GM21390 (cell line): ENCODE results near the gene RTL3.
"Not testable (repeated sequence)": the region's sequence is repeated elsewhere in the genome, so short reads cannot be mapped to it uniquely, and the experiment has no call there.

ENCODE experiments used
- ATAC-seq: cut with Tn5 transposase; IDR thresholded peaks from one replicate; pipeline ENCODE4 v1.9.1; 2021; ENCODE audit not compliant: unreplicated experiment

Gene RTL3, protein sequence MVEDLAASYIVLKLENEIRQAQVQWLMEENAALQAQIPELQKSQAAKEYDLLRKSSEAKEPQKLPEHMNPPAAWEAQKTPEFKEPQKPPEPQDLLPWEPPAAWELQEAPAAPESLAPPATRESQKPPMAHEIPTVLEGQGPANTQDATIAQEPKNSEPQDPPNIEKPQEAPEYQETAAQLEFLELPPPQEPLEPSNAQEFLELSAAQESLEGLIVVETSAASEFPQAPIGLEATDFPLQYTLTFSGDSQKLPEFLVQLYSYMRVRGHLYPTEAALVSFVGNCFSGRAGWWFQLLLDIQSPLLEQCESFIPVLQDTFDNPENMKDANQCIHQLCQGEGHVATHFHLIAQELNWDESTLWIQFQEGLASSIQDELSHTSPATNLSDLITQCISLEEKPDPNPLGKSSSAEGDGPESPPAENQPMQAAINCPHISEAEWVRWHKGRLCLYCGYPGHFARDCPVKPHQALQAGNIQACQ

DNA sequence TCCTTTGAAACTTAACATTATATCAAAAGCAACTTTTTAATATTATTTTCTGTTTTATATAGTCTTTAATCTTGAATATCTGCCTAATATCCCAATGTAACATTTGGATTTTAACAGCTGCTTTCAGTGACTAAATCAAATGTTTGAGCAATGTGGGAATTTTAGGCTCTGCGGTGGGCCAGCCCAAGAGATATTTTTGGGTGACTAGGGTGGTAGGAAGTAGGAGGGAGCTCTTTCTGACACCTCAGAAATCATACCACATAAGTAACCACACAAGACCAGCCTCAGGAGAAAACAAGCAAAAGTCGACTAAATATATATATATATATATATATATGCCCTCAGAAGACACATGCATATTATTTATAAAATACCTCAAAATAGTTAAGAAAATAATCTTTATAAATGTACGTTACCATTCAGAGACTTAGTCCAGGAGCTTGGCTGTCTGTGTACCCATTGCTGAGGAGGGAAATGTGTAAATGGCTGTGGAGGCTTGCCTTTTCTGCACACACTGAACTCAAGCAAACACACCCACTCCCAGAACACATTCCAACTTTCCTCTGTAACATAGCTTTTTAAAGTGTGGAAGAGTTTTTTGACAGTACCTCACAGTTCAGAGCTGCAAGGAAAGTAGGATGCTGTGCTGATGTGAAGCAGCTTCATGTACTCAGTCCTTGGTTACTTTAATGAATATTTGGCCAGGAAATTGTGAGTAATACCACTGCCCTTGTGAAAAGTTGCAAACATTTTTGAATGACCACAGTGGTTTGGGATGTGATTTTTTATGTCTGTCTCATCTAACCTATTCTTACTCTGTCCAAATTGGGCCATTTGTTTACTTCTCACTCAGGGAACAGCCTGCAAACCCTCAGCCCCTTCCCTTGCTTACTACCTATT lies at the start of gene RTL3:
TSS of gene RTL3 (minus strand) at position 484 of the 900 bp plus-strand sequence. CDS start 908 bp downstream, outside the sequence.
- ATAC-seq, result no peak

DNA sequence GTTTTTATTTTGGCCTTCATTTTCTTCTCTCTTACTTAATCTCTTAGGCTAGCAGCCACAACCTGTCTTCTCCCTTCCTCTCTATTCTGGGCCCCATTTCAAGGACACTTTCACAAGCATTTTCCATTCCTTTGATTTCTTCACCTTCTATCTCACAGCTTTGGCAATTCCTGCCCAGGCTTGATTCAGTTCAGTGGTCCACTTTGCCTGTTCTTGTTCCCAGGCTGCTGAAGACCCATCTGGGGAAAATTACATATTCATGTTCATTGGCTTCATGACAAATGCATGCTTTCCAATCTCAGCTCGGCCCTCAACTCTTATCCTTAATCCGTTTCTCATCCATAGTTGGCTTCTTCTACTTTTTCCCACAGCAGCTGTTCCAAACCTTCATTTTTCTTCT lies 49.7 kb upstream of the RTL3 start:
- ATAC-seq, result no peak

DNA sequence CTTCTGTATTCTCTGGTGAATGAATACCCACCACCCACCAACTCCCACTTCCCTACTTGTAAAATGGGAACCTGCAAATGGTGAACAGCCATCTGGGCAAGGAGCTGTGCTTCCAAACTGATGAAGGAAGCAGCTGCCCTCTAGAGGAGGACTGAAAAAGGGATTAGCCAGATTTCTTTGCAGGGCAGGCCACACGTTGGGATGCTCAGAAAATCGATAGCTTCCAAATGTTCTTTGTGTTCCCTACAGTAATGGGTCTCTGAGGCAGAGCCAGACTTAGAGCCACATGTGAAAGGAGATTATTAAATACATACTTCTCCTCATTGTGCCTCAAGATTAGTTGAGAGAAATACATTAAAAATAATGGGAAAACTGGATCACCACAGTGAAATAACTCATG lies 49.1 kb upstream of the RTL3 start:
- no peak for ATAC-seq

DNA sequence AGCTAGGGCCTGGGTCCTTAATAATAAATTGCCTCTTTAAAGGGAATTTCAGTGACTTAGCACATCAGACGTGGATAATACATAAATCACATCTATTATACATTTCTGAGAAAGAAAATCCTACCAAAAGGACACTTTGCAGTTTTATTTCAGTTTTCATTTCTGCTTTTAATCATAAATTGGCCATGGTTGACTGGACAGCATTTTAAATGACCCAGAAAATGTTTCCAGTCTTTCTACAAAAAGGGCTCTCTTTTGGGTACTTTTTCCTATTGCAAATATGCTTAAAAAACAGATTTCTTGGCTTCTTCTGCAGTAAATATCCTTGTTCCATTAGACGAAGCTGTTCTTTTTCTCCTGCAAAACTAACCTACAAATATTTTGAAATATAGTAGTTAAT lies 46.9 kb upstream of the RTL3 start:
- no peak for ATAC-seq

DNA sequence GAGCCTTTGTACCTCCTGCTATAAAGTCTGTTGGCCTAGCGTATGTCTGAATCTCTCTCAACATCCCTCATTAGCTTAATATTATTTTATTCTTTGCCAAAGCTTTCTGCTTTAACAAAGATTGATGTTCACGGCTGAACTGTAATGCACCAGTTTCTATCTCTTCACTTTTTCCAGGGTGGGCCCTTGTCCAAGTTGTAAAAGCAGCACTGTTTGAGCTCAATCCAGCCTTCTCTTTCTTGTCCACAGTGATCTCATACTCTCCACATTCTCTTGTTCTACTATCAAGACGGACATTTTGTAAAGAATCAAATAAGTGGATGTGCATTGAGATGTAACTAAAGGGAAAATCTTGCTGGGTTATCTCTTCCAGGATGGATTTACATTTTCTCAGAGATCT lies 34.4 kb upstream of the RTL3 start:
- no peak for ATAC-seq

DNA sequence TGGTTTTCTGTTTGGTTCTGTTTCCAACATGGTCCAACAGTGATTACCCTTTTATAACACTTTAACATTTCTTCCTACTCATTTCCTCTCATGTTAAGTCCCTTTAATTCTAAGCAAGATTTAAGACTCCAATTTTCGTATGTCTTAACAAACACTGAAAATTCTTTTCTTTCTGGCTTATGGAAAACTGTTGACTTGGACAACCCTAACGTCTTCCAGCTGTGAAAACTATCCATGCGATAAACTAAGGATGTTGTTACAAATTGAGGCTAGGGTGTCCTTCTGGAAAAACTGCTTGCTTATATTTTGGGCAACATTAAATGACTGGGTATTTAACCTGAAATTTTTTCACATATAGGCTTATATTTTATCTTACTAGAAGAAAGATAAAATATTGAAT lies 33.9 kb upstream of the RTL3 start:
- no peak for ATAC-seq

DNA sequence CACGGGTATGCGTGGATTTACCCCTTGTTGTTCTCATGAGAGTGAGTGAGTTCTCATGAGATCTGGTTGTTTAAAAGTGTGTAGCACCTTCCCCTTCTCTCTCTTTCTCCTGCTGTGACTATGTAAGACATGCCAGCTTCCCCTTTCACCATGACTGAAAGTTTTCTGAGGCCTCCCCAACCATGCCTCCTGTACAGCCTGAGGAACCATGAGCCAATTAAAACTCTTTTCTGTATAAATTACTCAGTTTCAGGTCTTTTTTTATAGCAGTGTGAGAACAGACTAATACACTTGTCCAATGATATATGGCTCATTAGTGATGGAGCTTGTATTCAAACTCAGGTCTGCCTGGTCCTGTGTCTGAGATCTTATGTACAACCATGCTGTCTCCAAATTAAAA lies 28.5 kb upstream of the RTL3 start:
- peak; percentile 98 for ATAC-seq

DNA sequence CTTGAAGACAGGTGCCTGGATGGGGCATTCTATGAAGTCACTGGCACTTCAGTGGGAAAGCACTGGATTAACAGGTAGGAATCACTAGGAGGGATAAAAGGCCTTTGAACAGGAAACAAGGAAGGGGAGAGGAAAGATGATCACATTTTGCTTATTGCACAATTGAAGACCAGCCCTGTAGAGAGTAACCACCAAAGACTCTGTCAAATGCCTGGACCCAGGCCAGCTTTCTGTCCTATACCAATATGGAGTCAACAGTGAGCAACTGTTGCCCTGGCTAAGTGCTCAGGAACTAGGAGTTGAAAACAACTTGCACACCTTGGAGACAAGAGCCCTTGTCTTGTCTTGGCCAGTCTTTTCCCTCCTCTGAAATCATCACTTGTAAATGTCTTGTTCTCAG lies 14.1 kb upstream of the RTL3 start:
- no peak for ATAC-seq

DNA sequence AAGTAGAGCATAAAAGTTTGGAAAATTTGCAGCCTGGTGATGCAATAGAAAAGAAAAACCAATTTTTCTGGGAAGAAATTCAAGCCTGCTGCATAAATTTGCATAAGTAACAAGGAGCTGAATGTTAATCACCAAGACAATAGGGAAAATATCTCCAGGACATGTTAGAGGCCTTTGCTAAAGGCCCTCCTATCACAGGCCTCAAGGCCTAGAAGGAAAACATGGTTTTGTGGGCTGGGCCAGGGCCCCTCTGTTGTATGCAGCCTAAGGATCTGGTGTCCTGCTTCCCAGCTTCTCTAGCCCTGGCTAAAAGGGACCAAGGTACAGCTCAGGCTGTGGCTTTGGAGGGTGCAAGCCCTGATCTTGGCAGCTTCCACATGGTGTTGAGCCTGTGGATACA lies 6.2 kb upstream of the RTL3 start:
- ATAC-seq, result no peak

DNA sequence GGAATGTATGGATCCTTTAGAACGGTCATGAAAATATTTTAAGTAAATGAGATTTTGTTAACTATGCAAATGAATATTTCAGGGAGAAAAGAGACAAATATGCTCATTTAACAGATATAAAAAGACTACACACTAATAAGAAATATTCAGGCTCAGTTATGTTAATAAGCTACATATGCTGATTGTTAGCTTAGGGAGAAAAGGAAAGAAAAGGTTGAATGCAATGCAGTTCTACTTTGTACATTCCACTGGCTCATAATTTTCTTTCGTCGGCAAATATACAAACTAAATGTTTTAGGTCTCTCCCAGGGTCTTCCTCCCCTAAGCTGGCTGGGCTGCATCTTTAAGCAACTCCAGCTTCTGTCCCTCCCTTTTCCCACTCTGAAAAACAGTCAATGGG lies 2.7 kb upstream of the RTL3 start:
- no peak for ATAC-seq

DNA sequence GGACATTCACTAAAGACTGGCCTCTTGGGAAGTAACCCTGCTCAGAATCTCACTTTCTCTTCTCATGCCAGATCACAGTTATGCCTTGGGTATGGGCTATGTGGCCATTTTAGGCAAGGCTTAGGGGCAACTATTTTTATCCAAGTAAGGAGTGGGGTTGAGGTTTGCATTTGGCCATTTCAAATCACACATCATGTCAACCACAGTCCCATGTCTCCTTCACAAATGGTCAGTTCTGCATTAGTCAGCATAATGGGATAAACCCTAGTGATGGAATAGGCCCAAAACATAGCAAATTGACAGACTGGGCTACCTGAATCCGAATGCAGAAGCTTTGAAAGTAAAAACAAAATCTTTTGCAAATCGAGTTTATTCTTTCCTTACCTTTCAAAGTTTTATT lies 827 bp upstream of the RTL3 start:
- ATAC-seq, result no peak

DNA sequence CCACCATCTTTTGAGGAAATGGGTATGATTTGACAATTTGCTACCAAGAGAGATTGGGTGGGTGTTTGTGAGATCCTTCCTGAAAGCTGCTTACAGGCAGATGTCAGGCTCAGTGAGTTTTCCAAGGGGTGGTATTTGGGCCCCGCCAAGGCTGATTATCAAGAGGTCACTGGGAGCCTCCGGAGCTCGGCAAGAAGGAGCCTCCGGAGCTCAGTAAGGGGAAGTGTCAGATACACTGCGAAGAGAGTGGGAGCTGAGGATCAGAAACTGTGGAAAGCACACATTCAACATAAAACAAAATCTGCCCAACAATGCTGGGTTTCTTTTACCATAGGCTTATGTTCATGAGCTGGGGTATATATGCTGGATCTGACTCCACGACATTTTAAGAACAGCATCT lies 714 bp downstream of the RTL3 start:
- ATAC-seq, result no peak

DNA sequence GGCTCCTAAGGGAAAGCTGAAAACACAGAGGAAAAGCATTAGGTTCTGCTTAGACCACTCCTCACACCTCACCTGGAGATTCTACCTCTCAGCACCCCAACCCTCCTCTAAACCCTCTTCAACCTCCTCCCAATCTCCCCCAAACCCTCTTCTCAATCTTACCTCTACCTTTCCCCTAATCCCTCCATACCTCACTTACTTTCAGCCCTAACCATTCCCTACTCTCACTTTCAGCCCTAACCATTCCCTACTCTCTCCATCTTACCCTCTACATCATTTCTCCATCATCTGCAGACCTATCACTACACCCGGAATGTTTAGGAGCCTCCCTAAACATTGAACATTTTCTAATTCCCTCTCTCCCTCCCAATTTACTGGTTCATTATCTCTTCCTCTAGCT lies 3.5 kb downstream of the RTL3 start:
- no peak for ATAC-seq

DNA sequence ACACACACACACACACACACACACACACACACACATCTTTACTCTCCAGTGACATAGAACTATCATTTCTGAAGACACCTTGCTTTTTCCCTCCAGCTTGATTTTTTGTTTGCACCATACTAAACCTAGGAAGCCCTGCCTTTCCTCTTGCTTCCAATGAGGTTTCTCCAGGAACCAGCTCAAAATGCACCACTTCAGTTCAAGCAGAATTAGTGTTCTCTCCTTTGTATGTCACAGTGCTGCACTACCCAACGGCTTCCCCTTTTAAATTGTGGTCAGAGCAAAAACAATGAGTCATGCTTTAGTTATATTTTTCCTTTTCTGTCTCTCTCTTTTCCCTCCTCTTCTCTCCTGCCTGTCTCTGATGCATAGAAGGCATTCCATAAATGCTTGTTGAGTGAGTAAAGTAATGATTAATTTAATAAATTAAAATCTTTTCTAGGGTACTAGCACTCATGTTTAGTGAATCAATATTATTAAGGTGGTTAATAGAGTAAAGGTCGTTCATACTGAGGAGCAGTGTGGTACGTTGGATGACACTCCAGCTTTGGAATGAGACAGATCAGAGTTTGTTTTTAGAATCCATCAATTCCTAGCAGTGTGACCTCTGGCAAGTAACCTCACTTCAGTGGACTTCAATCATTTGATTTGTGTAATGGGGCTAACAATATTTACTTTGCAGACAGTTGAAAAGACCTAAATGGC lies 5.9 kb downstream of the RTL3 start:
- peak; percentile 48 for ATAC-seq

DNA sequence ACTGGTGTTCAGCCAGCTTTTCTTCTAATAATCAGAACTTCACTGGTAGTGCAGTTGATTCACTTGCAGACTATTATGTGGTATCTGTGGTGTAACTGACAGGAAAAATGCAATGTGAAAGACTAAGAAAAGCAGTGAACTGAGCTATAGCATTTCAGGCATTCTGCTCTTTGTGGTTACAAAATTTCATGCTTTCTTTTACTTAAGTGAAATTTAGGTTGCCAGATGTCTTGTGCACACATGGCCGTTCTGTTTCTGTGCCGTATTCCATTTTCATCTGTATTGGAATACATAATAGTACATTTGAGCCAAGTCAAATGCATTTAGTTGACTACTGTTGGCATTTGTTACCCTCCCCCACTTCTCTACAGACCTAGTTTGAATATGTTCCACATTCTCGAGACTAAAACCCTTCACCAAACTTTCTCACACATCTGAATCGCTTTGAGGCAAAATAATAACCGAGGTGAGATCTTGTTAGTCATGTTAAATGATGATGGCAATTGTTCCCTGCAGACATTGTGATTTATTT lies 8.2 kb downstream of the RTL3 start:
- ATAC-seq, result peak; percentile 88

DNA sequence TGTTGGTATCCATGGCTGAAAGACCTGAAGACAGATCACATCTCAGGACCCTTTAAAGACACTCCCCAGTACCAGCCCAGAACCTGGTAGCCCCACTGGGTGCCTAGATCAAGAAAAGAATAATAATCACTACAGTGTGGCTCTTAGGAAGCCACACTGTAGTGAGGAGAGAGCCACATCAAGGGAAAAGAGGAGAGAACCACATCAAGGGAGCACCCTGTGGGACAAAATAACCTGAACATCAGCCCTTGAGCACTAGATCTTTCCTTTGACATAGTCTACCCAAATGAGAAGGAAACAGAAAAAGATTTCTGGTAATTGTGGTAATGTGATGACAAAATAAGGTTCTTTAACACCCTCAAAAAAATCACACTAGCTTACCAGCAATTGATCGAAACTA lies 15.3 kb downstream of the RTL3 start:
- ATAC-seq, result no peak

DNA sequence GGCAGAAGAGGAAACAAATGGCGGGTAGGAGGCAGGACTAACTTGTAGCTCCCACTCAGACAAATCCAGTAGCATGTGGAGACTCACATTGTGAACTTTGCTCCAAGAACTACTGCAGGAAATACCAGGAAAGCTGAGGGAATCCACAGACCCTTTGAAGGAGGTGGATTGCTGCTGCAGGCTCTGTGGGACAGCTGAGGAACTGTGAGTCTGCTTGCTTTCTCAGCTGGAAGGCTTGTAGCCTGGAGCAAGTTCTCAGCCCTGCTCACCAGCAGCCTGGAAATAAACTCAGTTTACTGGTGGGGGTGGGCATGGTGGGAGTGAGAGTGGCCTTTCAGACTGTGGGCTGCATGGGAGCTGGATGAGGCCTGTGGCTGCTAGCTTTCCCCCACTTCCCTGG lies 16.0 kb downstream of the RTL3 start:
- no peak for ATAC-seq

DNA sequence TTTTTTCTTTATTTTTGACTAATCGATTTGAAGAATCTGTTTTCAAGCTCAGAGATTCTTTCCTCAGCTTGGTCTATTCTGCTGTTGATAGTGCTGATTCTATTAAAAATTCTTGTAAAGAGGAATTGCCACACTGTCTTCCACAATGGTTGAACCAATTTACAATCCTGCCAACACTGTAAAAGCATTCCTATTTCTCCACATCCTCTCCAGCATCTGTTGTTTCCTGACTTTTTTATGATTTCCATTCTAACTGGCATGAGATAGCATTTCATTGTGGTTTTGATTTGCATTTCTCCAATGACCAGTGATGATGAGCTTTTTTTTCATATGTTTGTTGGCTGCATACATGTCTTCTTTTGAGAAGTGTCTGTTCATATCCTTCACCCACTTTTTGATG lies 23.0 kb downstream of the RTL3 start:
- not testable (repeated sequence) for ATAC-seq

DNA sequence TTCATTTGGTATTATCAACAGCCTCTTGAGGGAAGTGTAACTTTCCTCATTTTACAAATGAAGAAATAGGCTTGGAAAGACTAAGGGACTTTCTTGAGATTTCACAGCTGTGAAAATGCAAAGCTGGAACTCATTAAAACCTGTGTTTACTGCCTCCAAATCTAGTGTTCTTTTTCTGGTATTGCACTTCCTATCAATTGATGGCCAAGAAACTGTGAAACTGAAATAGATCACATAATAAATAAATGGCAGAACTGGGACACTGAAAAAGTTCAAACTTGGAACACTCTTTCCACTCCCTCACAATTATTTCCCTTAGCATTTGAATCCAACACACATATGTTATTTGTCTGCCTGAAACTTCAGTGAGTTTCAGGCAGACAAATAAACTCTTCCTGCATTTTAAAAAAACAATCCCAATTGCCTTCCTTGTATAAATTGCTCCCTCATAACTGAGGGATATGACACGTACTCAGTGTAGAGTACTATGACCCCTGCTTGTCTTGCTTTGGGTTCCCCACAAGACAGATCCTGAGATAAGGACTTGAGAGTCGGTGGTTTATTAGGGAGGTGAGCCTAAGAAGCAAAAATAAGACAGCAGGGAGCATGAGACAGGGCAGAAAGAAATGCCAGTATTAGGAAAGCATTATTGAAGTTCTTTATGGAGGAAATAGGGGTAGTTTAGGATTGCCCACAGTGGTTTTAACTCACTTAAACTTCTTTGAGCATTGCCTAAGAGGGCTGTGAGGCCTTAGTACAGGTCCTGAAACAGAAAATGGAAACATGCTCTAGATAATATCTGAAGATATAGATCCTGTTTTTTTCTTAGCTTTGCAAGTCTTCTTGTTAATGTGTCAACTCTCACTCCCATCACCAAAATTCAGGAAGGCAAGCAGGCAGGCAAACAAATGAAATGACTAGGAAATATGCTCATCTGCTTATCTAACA lies 33.9 kb downstream of the RTL3 start:
- ATAC-seq, result peak; percentile 61

DNA sequence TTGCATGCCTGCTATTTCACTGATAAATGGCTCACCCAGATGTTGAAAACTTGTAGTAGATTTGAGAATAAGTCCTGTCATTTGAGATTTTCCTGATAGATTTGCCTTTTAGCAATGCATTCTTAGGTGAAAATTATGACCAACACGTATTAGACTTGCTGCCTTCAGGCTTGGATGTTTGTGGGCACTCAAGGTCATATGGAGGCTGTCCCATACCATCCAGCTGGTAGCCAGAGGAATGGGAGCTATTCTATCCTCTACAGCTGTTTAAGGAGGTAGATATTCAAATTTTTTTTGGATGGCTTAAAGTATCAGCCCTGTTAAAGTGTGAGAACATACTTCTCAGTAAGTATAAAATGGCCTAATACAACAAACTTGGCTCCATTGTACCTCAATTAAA lies 34.7 kb downstream of the RTL3 start:
- no peak for ATAC-seq
